Keratinocyte (primary cell): ENCODE data around the gene ZNF205. TPM values are rescaled to one million over a fixed set of nuclear protein-coding genes. Genes with fewer than 3 reads are reported as not detected.
A peak's percentile ranks its signal among the peaks of the same experiment; 100 is the strongest.

Source experiments
- DNase-seq: peaks from one replicate; pipeline ENCODE4 v3.0.0-alpha.2; 2011; ENCODE audit warnings: low read depth, missing footprints, low spot score
- FAIRE-seq: peaks from 2 replicates; lab custom pipeline; 2011; peaks lifted over from hg19 to GRCh38; lab: Jason Lieb, UNC
- H2AFZ ChIP-seq: 2 replicates; pipeline ENCODE4 v1.6.0; 2012; ENCODE audit warnings: low read length, control low read depth, inconsistent platforms; ENCODE audit not compliant: control insufficient read depth
- H3K27ac ChIP-seq: 2 replicates; pipeline ENCODE4 v1.5.1; 2011; ENCODE audit warnings: low read length; ENCODE audit not compliant: control insufficient read depth, insufficient read depth
- H3K27me3 ChIP-seq: 3 replicates; pipeline ENCODE4 v1.6.0; 2011; ENCODE audit warnings: low read length; ENCODE audit not compliant: control insufficient read depth, insufficient read depth; ENCODE audit errors: extremely low read depth
- H3K36me3 ChIP-seq, 2 experiments: 2 replicates in 1 of 2; 3 replicates in 1 of 2; pipeline ENCODE4 v1.5.1; 2011; ENCODE audit warnings: low read length in 2 of 2, mild to moderate bottlenecking in 1 of 2; ENCODE audit not compliant: control insufficient read depth in 2 of 2, insufficient read depth in 2 of 2; ENCODE audit errors: extremely low read depth in 1 of 2
- H3K4me1 ChIP-seq: 3 replicates; pipeline ENCODE4 v1.5.1; 2011; ENCODE audit warnings: low read length; ENCODE audit not compliant: control insufficient read depth, insufficient read depth; ENCODE audit errors: extremely low read depth
- H3K4me2 ChIP-seq: 3 replicates; pipeline ENCODE4 v1.6.0; 2011; ENCODE audit warnings: low read depth, low read length; ENCODE audit not compliant: control insufficient read depth, insufficient read depth; ENCODE audit errors: extremely low read depth
- H3K4me3 ChIP-seq, 3 experiments: fragments of 200-600 bp in 1 of 3; sonication (generic) in 1 of 3; 2 replicates in 2 of 3; 3 replicates in 1 of 3; pipeline ENCODE4 v1.5.1; 2011 to 2016; ENCODE audit warnings: low read length in 3 of 3, mild to moderate bottlenecking in 3 of 3, control low read depth in 2 of 3, inconsistent platforms in 1 of 3, low read depth in 1 of 3, mixed read lengths in 1 of 3, mixed run types in 1 of 3, moderate library complexity in 1 of 3; ENCODE audit not compliant: control insufficient read depth in 2 of 3, insufficient read depth in 2 of 3; ENCODE audit errors: extremely low read depth in 1 of 3
- H3K79me2 ChIP-seq: 2 replicates; pipeline ENCODE4 v1.6.0; 2012; ENCODE audit warnings: low read length; ENCODE audit not compliant: control insufficient read depth, insufficient read depth
- H3K9ac ChIP-seq: 3 replicates; pipeline ENCODE4 v1.6.0; 2011; ENCODE audit warnings: low read length; ENCODE audit not compliant: control insufficient read depth, insufficient read depth; ENCODE audit errors: extremely low read depth
- H3K9me1 ChIP-seq: 3 replicates; pipeline ENCODE4 v1.6.0; 2011; ENCODE audit warnings: low read length; ENCODE audit not compliant: control insufficient read depth, insufficient read depth; ENCODE audit errors: extremely low read depth
- H3K9me3 ChIP-seq: 2 replicates; pipeline ENCODE4 v1.5.1; 2012; ENCODE audit warnings: low read depth, low read length; ENCODE audit not compliant: control insufficient read depth
- H4K20me1 ChIP-seq: 3 replicates; pipeline ENCODE4 v1.6.0; 2011; ENCODE audit warnings: low read length; ENCODE audit not compliant: control insufficient read depth, insufficient read depth; ENCODE audit errors: extremely low read depth
- EZH2 ChIP-seq: IDR thresholded peaks from one replicate; pipeline ENCODE4 v1.6.1; 2012; ENCODE audit warnings: inconsistent platforms, mild to moderate bottlenecking, low read length, moderate library complexity
- dilution Hi-C: fragments of 300-500 bp; cut with MboI; formaldehyde crosslinking; loops from one replicate; pipeline ENCODE4 v1.7.0; 2020; ENCODE audit warnings: low sequenced_read_pairs; ENCODE audit not compliant: extremely low pct_ligation_motif_present
- polyA plus RNA-seq, 5 experiments: library from polyadenylated mRNA; depleted of rRNA in 3 of 5; stranded (reverse) in 3 of 5; stranded (forward) in 1 of 5; unstranded in 1 of 5; fragments of >200 nt; gene quantifications; 1 replicate in 1 of 5; 2 replicates in 3 of 5; 3 replicates in 1 of 5; pipeline versions ENCODE4 v1.2.1 to v1.2.3, GENCODE V29; 2011 to 2012; ENCODE audit warnings: missing spikeins in 2 of 5, low read depth in 1 of 5, low replicate concordance in 1 of 5
- TF ChIP-seq, protein P1 (sequence below), 3 experiments: IDR thresholded peaks in 1 of 3; conservative IDR thresholded peaks in 1 of 3; optimal IDR thresholded peaks in 1 of 3; 2 replicates in 2 of 3; 3 replicates in 1 of 3; pipeline versions ENCODE3 to v1.5.1; 2011; ENCODE audit warnings: low read length in 3 of 3, mild to moderate bottlenecking in 3 of 3, moderate library complexity in 2 of 3, control low read depth in 1 of 3, inconsistent platforms in 1 of 3; ENCODE audit not compliant: insufficient read depth in 2 of 3; ENCODE audit errors: extremely low read depth in 1 of 3

The ZNF205 gene
- polyA plus RNA-seq, 1 donor (not counting 4 experiments of a cell fraction or from before 2014, with no cell fraction given) = 6.0 TPM

DNA sequence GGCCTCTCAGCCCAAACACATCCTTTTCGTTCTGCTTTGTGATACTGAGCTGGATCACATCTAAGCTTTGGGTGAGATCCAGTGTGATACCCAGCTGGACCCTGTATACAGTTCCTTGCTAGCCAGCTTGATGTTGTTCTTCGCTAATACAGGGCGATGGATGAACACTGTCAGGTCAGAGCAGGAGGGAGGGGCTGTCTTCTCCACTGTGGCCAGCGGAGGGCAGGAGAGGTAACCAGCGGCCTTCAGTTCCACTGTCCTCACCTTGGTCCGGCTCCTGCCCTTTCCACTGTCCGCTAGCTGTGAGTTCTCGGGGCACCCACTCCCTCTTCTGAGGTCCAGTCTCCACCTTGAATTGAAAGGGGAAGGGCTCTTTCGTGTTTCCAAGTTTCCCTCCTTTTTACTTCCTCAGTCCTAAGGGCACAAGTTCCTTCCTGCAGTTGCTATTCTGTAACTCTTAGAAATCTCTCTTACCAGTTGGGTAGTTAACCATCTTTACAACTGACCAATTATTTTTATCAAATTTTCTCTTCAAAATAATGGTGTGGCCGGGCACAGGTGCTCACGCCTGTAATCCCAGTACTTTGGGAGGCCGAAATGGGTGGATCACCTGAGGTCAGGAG lies 19.5 kb downstream of the ZNF205 start:
- H3K27me3 ChIP-seq = no peaks in the 10 kb centered on the region
- H3K9ac ChIP-seq = no peak overlapping the region
- DNase-seq (no peak), FAIRE-seq (no peak)
- H3K9me1 ChIP-seq = no peaks in the 10 kb centered on the region
- H2AFZ ChIP-seq = no peak overlapping the region
- peaks cover 36% of the 10 kb centered on the region for H3K79me2 ChIP-seq
- no peak for TF ChIP-seq EZH2
- TF ChIP-seq, protein P1, sequence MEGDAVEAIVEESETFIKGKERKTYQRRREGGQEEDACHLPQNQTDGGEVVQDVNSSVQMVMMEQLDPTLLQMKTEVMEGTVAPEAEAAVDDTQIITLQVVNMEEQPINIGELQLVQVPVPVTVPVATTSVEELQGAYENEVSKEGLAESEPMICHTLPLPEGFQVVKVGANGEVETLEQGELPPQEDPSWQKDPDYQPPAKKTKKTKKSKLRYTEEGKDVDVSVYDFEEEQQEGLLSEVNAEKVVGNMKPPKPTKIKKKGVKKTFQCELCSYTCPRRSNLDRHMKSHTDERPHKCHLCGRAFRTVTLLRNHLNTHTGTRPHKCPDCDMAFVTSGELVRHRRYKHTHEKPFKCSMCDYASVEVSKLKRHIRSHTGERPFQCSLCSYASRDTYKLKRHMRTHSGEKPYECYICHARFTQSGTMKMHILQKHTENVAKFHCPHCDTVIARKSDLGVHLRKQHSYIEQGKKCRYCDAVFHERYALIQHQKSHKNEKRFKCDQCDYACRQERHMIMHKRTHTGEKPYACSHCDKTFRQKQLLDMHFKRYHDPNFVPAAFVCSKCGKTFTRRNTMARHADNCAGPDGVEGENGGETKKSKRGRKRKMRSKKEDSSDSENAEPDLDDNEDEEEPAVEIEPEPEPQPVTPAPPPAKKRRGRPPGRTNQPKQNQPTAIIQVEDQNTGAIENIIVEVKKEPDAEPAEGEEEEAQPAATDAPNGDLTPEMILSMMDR (optimal IDR thresholded peaks at IDR 0.05 in 1 of 3, IDR thresholded peaks at IDR 0.05 in 1 of 3, conservative IDR thresholded peaks at IDR 0.05 in 1 of 3; ENCODE audit: extremely low read depth in 1 of 3, insufficient read depth in 2 of 3, low read length in 3 of 3) = peak; percentile 67 to 84 (median 78)
- no peak overlapping the region for H3K27ac ChIP-seq
- H3K9me3 ChIP-seq = no peaks in the 10 kb centered on the region
- H4K20me1 ChIP-seq = no peaks in the 10 kb centered on the region
- no peak overlapping the region for H3K4me2 ChIP-seq
- H3K36me3 ChIP-seq = peaks cover 4 to 8% of the 10 kb centered on the region in 2 experiments
- H3K4me3 ChIP-seq = no peak overlapping the region
- dilution Hi-C loops = no loop called here
- H3K4me1 ChIP-seq = peaks cover 32% of the 10 kb centered on the region

DNA sequence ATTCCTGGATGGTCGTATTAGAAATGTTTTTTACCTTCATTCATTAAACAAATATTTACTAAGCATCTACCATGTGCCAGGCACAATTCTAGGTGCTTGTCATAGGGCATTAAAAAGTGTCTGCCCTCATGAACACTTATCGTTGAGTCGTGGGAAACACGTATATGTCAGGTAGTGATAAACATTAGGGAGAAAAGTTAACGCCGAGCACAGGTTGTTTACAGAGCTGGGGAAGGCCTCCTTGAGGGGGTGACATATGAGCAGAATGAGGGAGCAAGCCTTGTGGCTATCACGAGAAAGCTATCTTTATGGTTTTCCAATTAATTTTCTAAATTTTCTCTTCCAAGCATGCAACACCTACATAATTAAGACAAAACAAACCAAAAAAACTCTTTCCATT lies 21.5 kb downstream of the ZNF205 start:
- dilution Hi-C loops = no loop called here
- H3K4me1 ChIP-seq = peaks cover 16% of the 10 kb centered on the region

More for the DNA sequence above, 21.5 kb downstream of the ZNF205 start:
- no peaks in the 10 kb centered on the region for H3K9me1 ChIP-seq
- H3K36me3 ChIP-seq = peaks cover 4 to 8% of the 10 kb centered on the region in 2 experiments
- no peak for TF ChIP-seq EZH2
- TF ChIP-seq, protein P1 (optimal IDR thresholded peaks at IDR 0.05 in 1 of 3, IDR thresholded peaks at IDR 0.05 in 1 of 3, conservative IDR thresholded peaks at IDR 0.05 in 1 of 3; ENCODE audit: extremely low read depth in 1 of 3, insufficient read depth in 2 of 3, low read length in 3 of 3) = no peak
- H4K20me1 ChIP-seq = no peaks in the 10 kb centered on the region
- DNase-seq (no peak), FAIRE-seq (no peak)
- H3K27me3 ChIP-seq = no peaks in the 10 kb centered on the region
- H3K4me3 ChIP-seq = peak overlapping the region; percentile 90 to 100 (median 99)
- H3K9ac ChIP-seq = peak overlapping the region; percentile 99
- H3K9me3 ChIP-seq = no peaks in the 10 kb centered on the region
- peak overlapping the region; percentile 98 for H3K27ac ChIP-seq
- H2AFZ ChIP-seq = no peak overlapping the region
- peaks cover 36% of the 10 kb centered on the region for H3K79me2 ChIP-seq
- H3K4me2 ChIP-seq = peak overlapping the region; percentile 79
